IPS-15b (cell line): ENCODE measurements around the gene TRAPPC2L.

Source experiments
- H3K27me3 ChIP-seq: one replicate; pipeline ENCODE4 v1.6.1; 2013; ENCODE audit warnings: low read length; ENCODE audit not compliant: control insufficient read depth, insufficient read depth
- H3K36me3 ChIP-seq: one replicate; pipeline ENCODE4 v1.6.1; 2013; ENCODE audit warnings: low read length; ENCODE audit not compliant: control insufficient read depth, insufficient read depth
- H3K4me1 ChIP-seq: one replicate; pipeline ENCODE4 v1.6.1; 2013; ENCODE audit warnings: mild to moderate bottlenecking, low read length; ENCODE audit not compliant: control insufficient read depth, insufficient read depth
- H3K4me3 ChIP-seq: one replicate; pipeline ENCODE4 v1.5.1; 2013; ENCODE audit warnings: low read depth, low read length
- H3K9ac ChIP-seq: one replicate; pipeline ENCODE4 v1.6.1; 2013; ENCODE audit warnings: low read depth, mild to moderate bottlenecking, low read length
- H3K9me3 ChIP-seq: one replicate; pipeline ENCODE4 v1.6.1; 2013; ENCODE audit warnings: mild to moderate bottlenecking, low read length; ENCODE audit not compliant: control insufficient read depth, insufficient read depth

TRAPPC2L gene

DNA sequence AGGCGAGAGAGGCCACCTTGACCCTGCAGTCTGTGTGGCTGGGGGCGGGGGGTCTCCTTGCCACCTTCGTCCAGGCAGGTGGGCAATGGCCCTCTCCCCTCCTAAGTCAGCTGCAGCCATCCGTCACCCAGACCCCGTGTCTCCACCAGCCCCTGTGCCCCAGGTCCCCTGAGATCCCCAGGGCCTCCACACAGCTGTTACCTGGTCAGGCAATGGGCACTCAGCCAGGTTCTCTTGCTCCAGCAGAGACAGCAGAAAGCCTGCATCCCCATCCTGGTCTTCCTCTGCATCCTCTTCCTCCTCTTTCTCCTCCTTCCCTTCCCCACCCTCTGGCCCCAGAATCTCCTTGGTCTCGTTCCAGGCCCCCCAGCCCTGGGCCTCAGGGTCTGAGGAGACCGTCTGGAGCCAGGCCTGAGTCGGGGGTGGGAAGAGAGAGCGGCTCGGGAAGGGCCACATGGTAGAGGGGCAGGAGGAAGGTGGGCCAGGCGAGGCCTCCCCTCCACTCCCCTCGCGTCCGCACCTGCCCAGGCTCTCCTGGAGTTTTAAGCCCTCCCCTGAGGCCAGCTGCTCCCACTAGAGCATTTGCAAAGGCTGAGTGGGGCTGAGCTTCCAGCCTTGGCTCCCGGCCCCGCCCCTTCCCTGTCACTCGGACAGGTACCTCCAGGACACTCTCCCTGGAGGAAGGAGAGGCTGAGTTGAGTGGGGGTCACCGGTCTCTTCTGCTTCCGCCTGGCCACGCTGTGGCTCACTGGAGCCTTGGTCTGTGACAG lies 9.4 kb downstream of the TRAPPC2L start, which contains the start of gene PABPN1L:
TSS of gene PABPN1L (minus strand) at position 510 of the 770 bp plus-strand sequence. CDS start at position 456, 54 bp downstream.
- Histone ChIP-seq H3K36me3 (peaks cover 6% of the 10 kb centered on the region), H3K9me3 (no peaks in the 10 kb centered on the region), H3K4me1 (no peaks in the 10 kb centered on the region), H3K27me3 (no peaks in the 10 kb centered on the region), H3K4me3 (no peak within 1 kb of the TSS), H3K9ac (no peak within 1 kb of the TSS)

GRCh38 chr16:88867581-88868246 lies 10.8 kb downstream of the TRAPPC2L start:
- Histone ChIP-seq H3K4me3 (no peak overlapping the region), H3K9ac (no peak overlapping the region), H3K36me3 (no peaks in the 10 kb centered on the region), H3K9me3 (no peaks in the 10 kb centered on the region), H3K4me1 (no peaks in the 10 kb centered on the region), H3K27me3 (no peaks in the 10 kb centered on the region)

GRCh38 chr16:88868974-88869672 lies 12.2 kb downstream of the TRAPPC2L start:
- Histone ChIP-seq H3K27me3 (no peaks in the 10 kb centered on the region), H3K4me3 (no peak overlapping the region), H3K9me3 (no peaks in the 10 kb centered on the region), H3K4me1 (no peaks in the 10 kb centered on the region), H3K9ac (no peak overlapping the region), H3K36me3 (no peaks in the 10 kb centered on the region)

DNA sequence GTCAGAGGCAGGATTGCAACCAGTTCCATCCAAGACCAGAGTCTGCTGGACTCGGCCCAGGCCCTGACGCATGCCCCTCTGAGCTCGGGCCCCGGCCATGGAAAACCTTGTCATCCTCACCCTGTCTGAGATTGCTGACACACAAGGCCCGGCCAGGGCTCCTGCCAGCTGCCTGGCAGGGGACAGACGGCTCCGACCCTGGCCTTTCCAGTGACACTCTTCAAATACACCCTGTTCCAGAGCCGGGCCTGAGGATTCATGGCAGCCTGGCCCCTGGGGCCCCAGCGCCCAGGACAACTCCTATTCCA lies 12.7 kb downstream of the TRAPPC2L start:
- H3K4me3 ChIP-seq: no peak overlapping the region
- H3K9ac ChIP-seq: no peak overlapping the region
- H3K9me3 ChIP-seq: no peaks in the 10 kb centered on the region
- no peaks in the 10 kb centered on the region for H3K4me1 ChIP-seq
- H3K36me3 ChIP-seq: no peaks in the 10 kb centered on the region
- no peaks in the 10 kb centered on the region for H3K27me3 ChIP-seq

DNA sequence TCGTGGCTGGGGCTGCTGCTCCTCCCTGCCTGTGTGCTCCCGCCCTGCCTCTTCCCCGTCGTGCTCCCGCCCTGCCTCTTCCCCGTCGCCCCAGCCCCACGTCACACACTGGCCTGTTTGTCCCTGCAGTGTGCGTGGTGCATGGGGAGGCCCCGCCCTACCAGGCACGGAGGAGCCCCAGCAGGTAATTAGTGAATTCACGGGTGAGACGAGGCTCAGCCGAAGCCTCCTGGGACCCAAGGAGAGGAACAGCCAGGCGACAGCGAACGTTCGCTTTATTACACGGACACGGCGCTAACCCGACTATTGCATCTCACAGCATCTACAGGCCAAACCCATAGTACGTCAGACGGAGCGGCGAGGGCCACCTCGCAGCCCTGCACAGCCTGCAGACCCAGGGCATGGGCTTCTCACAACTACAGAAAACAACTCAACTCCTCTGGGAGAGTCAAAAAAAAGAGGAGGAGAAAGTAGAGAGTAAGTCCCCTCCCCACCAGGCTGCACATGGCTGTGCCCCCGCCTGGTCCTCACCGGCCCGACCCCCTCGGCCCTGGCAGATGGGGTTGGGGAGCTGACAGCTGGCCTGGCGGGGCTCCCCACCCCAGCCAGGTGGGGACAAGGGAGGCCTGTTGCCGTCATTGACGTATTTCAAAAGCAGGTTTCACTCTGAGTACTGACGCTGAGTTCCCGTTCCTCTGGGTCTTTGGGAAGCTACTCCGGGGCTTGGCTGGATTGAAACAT lies 13.9 kb downstream of the TRAPPC2L start:
- H3K9ac ChIP-seq: no peak overlapping the region

DNA sequence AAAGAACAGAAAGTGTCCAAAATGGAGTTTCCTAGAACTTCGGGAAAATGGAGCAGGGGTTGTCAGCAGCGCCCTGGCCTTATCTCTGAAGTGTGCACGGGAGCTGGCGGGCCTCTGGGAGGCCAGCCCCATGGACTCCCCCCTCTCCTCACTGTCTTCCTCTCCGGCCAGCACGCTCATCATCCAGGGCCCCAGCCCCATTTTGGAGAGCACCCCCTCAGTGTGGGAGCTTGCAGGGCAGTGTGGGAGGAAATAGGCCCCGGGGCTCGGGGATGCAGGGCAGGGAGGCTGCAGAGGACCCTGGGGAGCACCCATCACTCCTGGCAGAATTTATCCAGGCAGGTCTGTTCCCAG lies 14.4 kb downstream of the TRAPPC2L start:
- Histone ChIP-seq H3K9me3 (no peaks in the 10 kb centered on the region), H3K9ac (no peak overlapping the region), H3K27me3 (no peaks in the 10 kb centered on the region), H3K4me3 (no peak overlapping the region), H3K4me1 (no peaks in the 10 kb centered on the region), H3K36me3 (no peaks in the 10 kb centered on the region)

More for the DNA sequence above, 13.9 kb downstream of the TRAPPC2L start:
- H3K36me3 ChIP-seq: no peaks in the 10 kb centered on the region
- no peaks in the 10 kb centered on the region for H3K27me3 ChIP-seq
- no peak overlapping the region for H3K4me3 ChIP-seq
- H3K9me3 ChIP-seq: no peaks in the 10 kb centered on the region
- no peaks in the 10 kb centered on the region for H3K4me1 ChIP-seq

GRCh38 chr16:88871730-88872416 lies 14.9 kb downstream of the TRAPPC2L start:
- H3K9ac ChIP-seq: no peak overlapping the region
- H3K9me3 ChIP-seq: no peaks in the 10 kb centered on the region
- H3K36me3 ChIP-seq: no peaks in the 10 kb centered on the region
- no peak overlapping the region for H3K4me3 ChIP-seq
- no peaks in the 10 kb centered on the region for H3K27me3 ChIP-seq
- no peaks in the 10 kb centered on the region for H3K4me1 ChIP-seq

- Histone ChIP-seq H3K9ac (no peak overlapping the region), H3K4me1 (no peaks in the 10 kb centered on the region), H3K27me3 (no peaks in the 10 kb centered on the region), H3K4me3 (no peak overlapping the region), H3K36me3 (no peaks in the 10 kb centered on the region), H3K9me3 (no peaks in the 10 kb centered on the region)
These were observed 15.9 kb downstream of the TRAPPC2L start for GRCh38 chr16:88872650-88873331.

- Histone ChIP-seq H3K27me3 (no peaks in the 10 kb centered on the region), H3K9me3 (no peaks in the 10 kb centered on the region), H3K4me3 (no peak overlapping the region), H3K9ac (no peak overlapping the region), H3K4me1 (no peaks in the 10 kb centered on the region), H3K36me3 (no peaks in the 10 kb centered on the region)
These were observed 18.1 kb downstream of the TRAPPC2L start for GRCh38 chr16:88874938-88875599.

GRCh38 chr16:88875703-88876234 lies 18.8 kb downstream of the TRAPPC2L start:
- no peaks in the 10 kb centered on the region for H3K36me3 ChIP-seq
- H3K9ac ChIP-seq: no peak overlapping the region
- H3K4me1 ChIP-seq: no peaks in the 10 kb centered on the region
- no peaks in the 10 kb centered on the region for H3K27me3 ChIP-seq
- H3K9me3 ChIP-seq: no peaks in the 10 kb centered on the region
- no peak overlapping the region for H3K4me3 ChIP-seq
